HG03066 (cell line): Measurements from ENCODE around the gene EPHA3.

ENCODE experiments used
- ATAC-seq: cut with Tn5 transposase; IDR thresholded peaks from one replicate; pipeline ENCODE4 v1.9.1; 2021; ENCODE audit warnings: low read depth; ENCODE audit not compliant: unreplicated experiment

Gene EPHA3

GRCh38 chr3:89278302-89279025, 171.0 kb downstream of the EPHA3 start:
- no peak for ATAC-seq

- ATAC-seq: no peak
Measured at GRCh38 chr3:89280301-89280700, 172.9 kb downstream of the EPHA3 start.

GRCh38 chr3:89280822-89281365, 173.5 kb downstream of the EPHA3 start:
- no peak for ATAC-seq

DNA sequence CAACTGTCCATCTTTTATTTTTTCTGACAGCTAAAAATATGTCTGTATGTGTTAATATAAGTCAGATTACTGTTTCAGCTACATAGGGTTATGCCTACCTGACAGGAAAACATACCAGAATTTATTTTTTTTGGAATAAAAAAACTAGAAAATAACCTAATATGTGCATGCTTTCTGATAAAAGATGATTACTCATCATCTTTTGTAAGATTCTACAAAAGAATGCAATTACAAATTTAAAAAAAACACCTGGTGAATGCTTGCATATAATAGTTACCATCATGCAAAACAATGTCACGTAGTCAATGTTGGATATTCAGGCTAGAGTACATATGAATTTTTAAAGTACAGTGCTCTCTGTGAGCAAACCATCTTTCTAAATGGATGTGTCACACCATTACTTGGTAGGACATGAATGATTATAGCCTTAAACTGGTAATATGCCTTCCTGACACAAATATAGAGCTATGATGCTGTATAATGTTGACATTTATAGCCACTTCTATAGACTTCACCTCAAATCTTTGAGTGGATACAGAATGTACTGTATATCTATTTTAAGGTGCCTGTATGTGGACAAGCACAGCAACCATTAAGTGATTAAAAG, 180.6 kb downstream of the EPHA3 start:
- no peak for ATAC-seq

GRCh38 chr3:89289574-89290190, 182.3 kb downstream of the EPHA3 start:
- no peak for ATAC-seq

GRCh38 chr3:89297199-89297598, 189.8 kb downstream of the EPHA3 start:
- ATAC-seq: no peak

DNA sequence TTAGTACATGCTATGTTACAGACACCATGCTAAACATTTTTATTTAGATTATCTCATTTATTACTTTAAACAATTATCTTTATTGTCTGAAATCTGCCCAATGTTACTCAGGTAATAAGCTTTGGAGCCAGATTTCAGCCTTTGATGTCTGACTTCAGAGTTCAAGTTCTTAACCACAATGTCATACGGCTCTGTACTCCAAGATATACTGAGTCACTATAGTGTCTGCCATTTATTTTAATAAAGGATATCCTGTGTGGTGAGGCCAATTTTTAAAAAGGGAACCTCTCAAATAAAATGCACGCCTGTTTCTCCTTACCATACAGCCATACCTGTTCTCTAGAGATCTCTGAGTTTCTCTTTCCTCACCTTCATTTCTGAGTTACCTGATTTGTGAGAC, 193.1 kb downstream of the EPHA3 start:
- ATAC-seq: no peak

DNA sequence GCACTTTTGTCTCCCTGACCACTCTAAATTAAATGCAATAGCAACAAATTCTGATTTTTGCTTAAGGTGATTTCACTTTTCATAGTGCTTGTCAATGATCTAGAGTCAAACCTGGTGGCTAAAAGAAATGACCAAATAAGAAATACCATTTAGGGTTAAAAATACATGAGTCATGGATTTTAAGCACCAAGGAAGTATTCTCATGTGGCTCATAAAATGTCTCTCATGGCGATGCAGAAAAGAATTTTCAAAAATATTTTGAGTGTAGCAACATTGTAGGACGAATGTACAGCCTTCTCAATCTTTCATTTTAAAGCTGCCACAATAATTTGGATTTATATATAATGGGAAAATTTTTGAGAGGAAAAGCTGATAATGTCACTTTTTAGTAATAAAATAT, 193.6 kb downstream of the EPHA3 start:
- no peak for ATAC-seq

DNA sequence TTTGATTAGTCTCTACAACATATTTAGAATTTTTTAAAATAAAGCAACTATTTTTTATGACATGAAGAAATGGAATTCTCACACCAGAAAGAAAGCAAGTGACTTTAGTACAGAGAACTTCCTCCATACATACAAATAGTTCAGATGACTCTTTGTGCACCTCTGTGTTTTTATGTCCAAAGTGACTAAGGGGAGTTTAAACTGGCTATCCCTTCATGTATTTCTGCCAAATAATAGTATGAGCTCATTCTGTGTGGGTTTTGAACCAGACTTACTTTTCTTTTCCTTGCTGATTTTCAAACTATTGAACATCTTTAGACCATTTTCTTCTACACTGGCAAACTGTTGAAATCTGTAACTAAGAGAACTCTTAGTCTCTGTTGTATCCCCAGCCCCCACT, 196.3 kb downstream of the EPHA3 start:
- no peak for ATAC-seq

DNA sequence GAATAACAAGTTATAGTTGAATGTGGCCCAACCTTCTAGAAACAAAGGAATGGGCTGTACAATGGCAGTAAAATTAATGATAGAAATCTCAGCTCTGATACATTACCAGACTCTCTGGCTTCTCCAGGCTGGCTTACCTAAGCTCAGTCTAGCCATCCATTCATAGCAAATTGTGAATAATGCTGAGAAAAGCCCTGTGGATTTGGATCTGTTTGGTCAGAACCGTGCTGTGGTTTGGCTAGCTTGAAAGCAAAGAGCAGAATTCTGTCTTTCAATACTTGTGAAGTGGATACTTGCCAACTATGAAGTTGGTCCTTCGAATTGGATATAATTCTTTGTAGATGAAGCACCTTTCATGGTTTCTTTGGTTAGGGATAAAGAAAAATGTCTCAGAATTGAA, 199.1 kb downstream of the EPHA3 start:
- ATAC-seq: no peak

DNA sequence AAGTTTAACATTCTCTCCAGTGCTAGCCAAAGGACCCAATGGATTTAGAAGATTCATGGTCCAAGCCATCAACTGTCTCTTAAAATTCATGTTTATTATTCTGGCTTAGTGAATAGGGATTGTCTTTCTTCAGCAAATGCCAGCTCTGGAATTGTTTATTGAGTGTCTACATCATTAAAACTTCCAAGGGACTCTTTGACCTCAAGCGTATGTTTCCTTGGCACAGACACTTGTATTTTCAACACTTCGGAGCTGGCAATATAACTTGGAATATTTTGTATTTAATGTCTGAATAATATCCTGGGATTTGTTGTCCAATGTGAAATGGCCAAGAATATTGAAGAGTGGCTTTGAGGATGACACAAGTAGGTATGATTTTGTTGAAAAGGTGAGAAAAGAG, 204.2 kb downstream of the EPHA3 start:
- no peak for ATAC-seq

DNA sequence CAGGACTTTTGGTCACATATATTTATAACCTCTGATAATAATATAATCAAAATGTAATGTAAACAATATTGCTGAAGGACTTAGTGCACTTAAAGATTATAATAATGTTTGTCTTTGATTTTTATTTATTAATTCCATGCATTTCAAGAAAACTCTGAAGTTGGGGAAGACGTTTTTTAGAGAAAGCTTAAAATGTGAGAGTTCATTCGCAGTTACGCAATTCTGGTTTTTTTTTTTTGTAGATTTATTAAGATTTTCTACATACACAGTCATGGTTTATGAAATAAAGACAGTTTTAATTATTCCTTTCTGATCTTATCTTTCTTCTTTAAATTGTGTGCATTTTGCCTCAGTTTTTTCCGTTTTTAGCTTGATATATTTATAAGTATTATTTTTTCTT, 204.7 kb downstream of the EPHA3 start:
- ATAC-seq: no peak

GRCh38 chr3:89314454-89315098, 207.2 kb downstream of the EPHA3 start:
- ATAC-seq: no peak

- no peak for ATAC-seq
Measured at GRCh38 chr3:89315750-89316470, 208.5 kb downstream of the EPHA3 start.

GRCh38 chr3:89320186-89320585, 212.8 kb downstream of the EPHA3 start:
- no peak for ATAC-seq

DNA sequence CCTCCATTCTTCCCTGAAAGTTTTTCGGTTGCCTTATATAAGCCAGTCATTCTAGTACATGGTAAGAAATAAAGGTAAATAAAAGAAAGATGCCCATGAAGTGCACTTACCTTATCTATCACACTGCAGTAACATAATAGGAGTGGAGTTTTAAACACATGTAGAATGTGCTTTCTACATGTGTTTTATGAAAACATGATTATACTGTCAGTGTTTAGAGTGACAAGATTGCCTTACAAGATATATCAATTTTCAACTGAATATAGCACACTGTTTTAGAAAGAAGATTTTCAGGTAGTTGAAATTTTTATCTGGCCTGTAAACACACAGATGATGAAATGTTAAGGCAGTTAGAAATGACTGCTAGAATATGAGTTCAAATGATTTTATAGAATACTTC, 219.6 kb downstream of the EPHA3 start:
- no peak for ATAC-seq

DNA sequence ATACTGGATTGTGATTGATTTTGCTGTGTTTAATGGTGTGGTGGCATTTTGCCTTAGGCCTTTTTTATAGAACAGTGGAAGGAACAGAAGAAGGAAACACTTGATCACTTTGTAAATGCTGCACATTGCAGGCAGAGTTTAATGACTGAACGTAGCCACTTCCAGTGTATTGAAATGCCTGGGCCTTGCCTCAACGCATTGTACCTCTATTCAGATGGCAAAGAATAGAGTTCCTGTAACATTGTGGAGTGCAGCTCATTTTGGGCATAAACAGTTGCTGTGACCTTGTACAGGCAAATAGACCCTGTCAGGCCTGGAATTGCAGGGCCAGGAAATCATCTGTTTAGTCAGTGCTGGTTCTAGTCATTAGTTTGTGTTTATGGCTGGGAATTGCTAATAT, 225.0 kb downstream of the EPHA3 start:
- no peak for ATAC-seq

DNA sequence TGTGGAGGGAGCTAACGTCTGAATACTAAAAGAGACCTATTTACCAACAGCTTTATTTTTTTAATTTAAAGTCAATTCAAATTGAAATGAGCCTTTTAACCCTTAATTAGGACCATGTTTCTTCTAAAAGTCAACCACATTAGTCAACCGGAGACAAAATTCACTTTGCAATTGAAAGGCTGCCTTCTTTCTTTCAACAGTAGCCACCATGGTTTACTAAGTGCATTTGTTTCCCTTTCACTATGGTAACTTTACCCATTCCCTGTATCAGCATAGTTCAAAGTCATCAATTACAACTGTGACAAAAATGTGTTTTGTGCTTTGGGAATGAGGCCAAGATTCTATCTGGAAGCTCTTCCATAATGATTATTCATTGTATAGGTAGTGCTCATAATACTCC, 225.4 kb downstream of the EPHA3 start:
- no peak for ATAC-seq

- no peak for ATAC-seq
Measured at GRCh38 chr3:89335693-89336092, 228.3 kb downstream of the EPHA3 start.

DNA sequence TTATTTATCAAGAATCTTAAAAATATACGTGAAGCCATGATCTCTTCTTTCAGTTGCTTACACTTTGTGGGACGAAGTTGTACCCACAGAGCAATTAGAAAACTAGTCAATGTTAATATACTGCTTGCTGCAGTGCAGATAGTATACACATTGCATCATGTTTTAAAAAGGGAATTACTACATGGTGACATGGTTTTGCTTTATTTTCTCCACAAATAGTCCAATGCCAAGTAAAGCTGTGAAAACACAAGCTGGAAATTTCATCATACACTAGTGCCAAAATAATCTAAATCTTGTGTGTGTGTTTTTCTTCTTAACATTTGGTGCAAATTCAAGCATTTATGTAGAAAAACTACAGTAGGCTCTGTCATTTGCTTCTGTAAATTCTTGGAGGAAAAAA, 233.0 kb downstream of the EPHA3 start:
- ATAC-seq: no peak

DNA sequence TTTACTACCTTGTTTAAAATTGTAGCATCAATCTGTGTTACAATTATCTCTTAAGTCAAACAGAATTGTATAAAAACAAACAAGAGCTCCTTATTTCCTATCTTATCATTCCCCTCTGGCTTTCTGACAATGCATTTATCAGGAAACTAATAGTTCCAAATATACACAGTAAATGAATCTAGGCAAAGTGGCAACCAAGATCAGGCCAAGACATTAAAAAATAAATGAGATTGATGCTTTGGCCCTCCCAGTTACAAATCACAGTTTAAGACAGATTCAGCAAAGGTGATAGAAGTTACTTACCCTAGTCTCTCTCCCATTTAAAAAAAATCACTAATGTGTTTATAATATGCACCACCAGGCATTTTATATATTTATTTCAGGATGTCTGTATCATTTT, 236.7 kb downstream of the EPHA3 start:
- ATAC-seq: no peak
